A549 (cell line): ENCODE measurements around the gene ELMO2. TPM values are rescaled to one million over a fixed set of nuclear protein-coding genes. Genes with fewer than 3 reads are reported as not detected.

Experiments
- ATAC-seq, 2 experiments: fragments of 200-7000 bp in 1 of 2; fragments of >200 bp in 1 of 2; cut with Nextera tagmentation in 1 of 2; cut with Tn5 transposase in 1 of 2; 3 replicates each; pipeline versions ENCODE4 v1.8.0 to v1.9.1; 2018 to 2020; ENCODE audit warnings: mild to moderate bottlenecking in 1 of 2, moderate library complexity in 1 of 2
- CTCF ChIA-PET: fragments of 300-600 bp; sonication (Branson Sonifier 250); formaldehyde crosslinking; extraction: SDS; loops from one replicate; lab custom pipeline; 2021; ENCODE audit warnings: antibody characterized with exemption, inconsistent platforms; lab: Yijun Ruan, JAX
- POLR2A ChIA-PET: fragments of 350-600 bp; formaldehyde crosslinking; extraction: SDS; loops from one replicate; lab custom pipeline; 2021; ENCODE audit warnings: antibody characterized with exemption, inconsistent platforms; lab: Yijun Ruan, JAX
- DNase-seq, 2 experiments: peaks; one replicate each; pipeline versions ENCODE4 v3.0.0 to v3.0.0-alpha.2; 2011 to 2016; ENCODE audit warnings: low read depth in 1 of 2, low spot score in 1 of 2
- FAIRE-seq: peaks from 2 replicates; lab custom pipeline; 2011; peaks lifted over from hg19 to GRCh38; lab: Jason Lieb, UNC
- H3K27ac ChIP-seq, 2 experiments: fragments of >200 bp; sonication (Bioruptor Twin); formaldehyde crosslinking; 3 replicates each; pipeline ENCODE4 v1.5.1; 2016 to 2017
- H3K4me1 ChIP-seq: fragments of >200 bp; sonication (Bioruptor Twin); formaldehyde crosslinking; 3 replicates; pipeline ENCODE4 v1.6.1; 2016
- H3K4me2 ChIP-seq: fragments of >200 bp; sonication (Bioruptor Twin); formaldehyde crosslinking; 3 replicates; pipeline ENCODE4 v1.6.1; 2016
- H3K4me3 ChIP-seq: fragments of >200 bp; sonication (Bioruptor Twin); formaldehyde crosslinking; 3 replicates; pipeline ENCODE4 v1.5.1; 2016
- H3K9me3 ChIP-seq: fragments of >200 bp; sonication (Bioruptor Twin); formaldehyde crosslinking; 3 replicates; pipeline ENCODE4 v1.6.1; 2016
- BCL3 ChIP-seq: fragments of >200 bp; sonication (Bioruptor Twin); formaldehyde crosslinking; IDR thresholded peaks from 3 replicates; pipeline ENCODE4 v1.6.1; 2016
- CEBPB ChIP-seq, 2 experiments: fragments of >200 bp in 1 of 2; sonication (Bioruptor Twin) in 1 of 2; formaldehyde crosslinking in 1 of 2; IDR thresholded peaks; 2 replicates each; pipeline ENCODE4 v1.6.1; 2012 to 2016
- CHD4 ChIP-seq: fragments of 200-600 bp; sonication (generic); IDR thresholded peaks from 2 replicates; pipeline ENCODE4 v1.6.1; 2016; ENCODE audit warnings: antibody characterized with exemption, mild to moderate bottlenecking, borderline replicate concordance
- CTCF ChIP-seq: fragments of >200 bp; sonication (Bioruptor Twin); formaldehyde crosslinking; IDR thresholded peaks from 3 replicates; pipeline ENCODE4 v1.5.1; 2016
- EP300 ChIP-seq, 2 experiments: fragments of >200 bp; sonication (Bioruptor Twin); formaldehyde crosslinking; IDR thresholded peaks; 2 replicates in 1 of 2; 3 replicates in 1 of 2; pipeline ENCODE4 v1.6.1; 2016 to 2017
- ESRRA ChIP-seq: fragments of 150-350 bp; IDR thresholded peaks from 2 replicates; pipeline ENCODE4 v1.6.1; 2014; ENCODE audit warnings: mild to moderate bottlenecking, low read length, borderline replicate concordance
- FOXS1 ChIP-seq: fragments of 250-450 bp; sonication (Bioruptor Pico); IDR thresholded peaks from 2 replicates; pipeline ENCODE4 v1.5.0; 2020; ENCODE audit warnings: mild to moderate bottlenecking, moderate library complexity
- GATA3 ChIP-seq: IDR thresholded peaks from 2 replicates; pipeline ENCODE4 v1.6.1; 2012; ENCODE audit warnings: borderline replicate concordance
- HOXA7 ChIP-seq: fragments of 250-450 bp; sonication (Bioruptor Pico); IDR thresholded peaks from 2 replicates; pipeline ENCODE4 v1.5.0; 2020; ENCODE audit warnings: mild to moderate bottlenecking, moderate library complexity
- JUNB ChIP-seq: fragments of >200 bp; sonication (Bioruptor Twin); formaldehyde crosslinking; IDR thresholded peaks from 2 replicates; pipeline ENCODE4 v1.6.1; 2016
- KDM5A ChIP-seq: fragments of 200-600 bp; sonication (generic); IDR thresholded peaks from 2 replicates; pipeline ENCODE4 v1.6.1; 2016; ENCODE audit warnings: antibody characterized with exemption, mild to moderate bottlenecking
- MAFK ChIP-seq: fragments of 450-650 bp; IDR thresholded peaks from 2 replicates; pipeline ENCODE4 v1.6.1; 2014; ENCODE audit not compliant: partially characterized antibody
- MYC ChIP-seq: IDR thresholded peaks from 2 replicates; pipeline ENCODE4 v1.6.1; 2012; ENCODE audit warnings: mild to moderate bottlenecking, inconsistent platforms, low read length, improper control_type of control experiment, borderline replicate concordance
- PHF8 ChIP-seq: fragments of 200-600 bp; sonication (generic); IDR thresholded peaks from 2 replicates; pipeline ENCODE4 v1.6.1; 2016; ENCODE audit warnings: low read depth, mild to moderate bottlenecking, antibody characterized with exemption, moderate library complexity, borderline replicate concordance
- POLR2AphosphoS2 ChIP-seq: conservative IDR thresholded peaks from 2 replicates; pipeline ENCODE4 v1.6.1; 2012; ENCODE audit warnings: low read length, improper control_type of control experiment, inconsistent platforms
- RARB ChIP-seq: fragments of 250-450 bp; sonication (Bioruptor Pico); IDR thresholded peaks from 2 replicates; pipeline ENCODE4 v1.8.0; 2021; ENCODE audit warnings: mild to moderate bottlenecking, moderate library complexity
- RCOR1 ChIP-seq: fragments of 150-350 bp; IDR thresholded peaks from 2 replicates; pipeline ENCODE4 v1.6.1; 2014; ENCODE audit warnings: antibody characterized with exemption, low read length, low read depth
- REST ChIP-seq: fragments of 200-600 bp; sonication (generic); IDR thresholded peaks from 2 replicates; pipeline ENCODE4 v1.6.1; 2016; ENCODE audit warnings: antibody characterized with exemption, mild to moderate bottlenecking, moderate library complexity
- RFX5 ChIP-seq: fragments of 450-650 bp; IDR thresholded peaks from 2 replicates; pipeline ENCODE4 v1.7.1; 2014; ENCODE audit warnings: antibody characterized with exemption, mild to moderate bottlenecking, moderate library complexity
- SMC3 ChIP-seq: fragments of >200 bp; sonication (Bioruptor Twin); formaldehyde crosslinking; IDR thresholded peaks from 3 replicates; pipeline ENCODE4 v1.6.1; 2018; ENCODE audit warnings: inconsistent platforms
- TFCP2L1 ChIP-seq: fragments of 250-450 bp; sonication (Bioruptor Pico); IDR thresholded peaks from 2 replicates; pipeline ENCODE4 v1.5.0; 2021; ENCODE audit warnings: mild to moderate bottlenecking
- USF2 ChIP-seq: fragments of 450-650 bp; IDR thresholded peaks from 2 replicates; pipeline ENCODE4 v1.6.1; 2014; ENCODE audit warnings: antibody characterized with exemption
- WGBS: methylation state at CpG from one replicate; pipeline ENCODE4 v1.1.6; 2017; ENCODE audit errors: missing lambda C conversion rate; 5-methylcytosine and 5-hydroxymethylcytosine counted together
- polyA plus RNA-seq, 4 experiments: library from polyadenylated mRNA; depleted of rRNA in 3 of 4; stranded (reverse); fragments of >200 nt; fragmentation: RNase III in 1 of 4; extraction: RNeasy Plus Mini Kit Qiagen cat#74134 plus additional on column Dnase treatment in 1 of 4; gene quantifications; 2 replicates in 3 of 4; 3 replicates in 1 of 4; pipeline ENCODE4 v1.2.3, GENCODE V29; 2011 to 2017
- TF ChIP-seq, protein P1 (sequence below): fragments of 250-450 bp; sonication (Bioruptor Pico); IDR thresholded peaks from 2 replicates; pipeline ENCODE4 v1.5.0; 2021; ENCODE audit warnings: mild to moderate bottlenecking, moderate library complexity, borderline replicate concordance
- TF ChIP-seq, protein P2 (sequence below): fragments of >200 bp; sonication (Bioruptor Twin); formaldehyde crosslinking; IDR thresholded peaks from 2 replicates; pipeline ENCODE4 v1.6.1; 2016

Gene ELMO2
- polyA plus RNA-seq, 2 of the 4 experiments (the other 2 are of a cell fraction) = 23.4 to 25.1 TPM

DNA sequence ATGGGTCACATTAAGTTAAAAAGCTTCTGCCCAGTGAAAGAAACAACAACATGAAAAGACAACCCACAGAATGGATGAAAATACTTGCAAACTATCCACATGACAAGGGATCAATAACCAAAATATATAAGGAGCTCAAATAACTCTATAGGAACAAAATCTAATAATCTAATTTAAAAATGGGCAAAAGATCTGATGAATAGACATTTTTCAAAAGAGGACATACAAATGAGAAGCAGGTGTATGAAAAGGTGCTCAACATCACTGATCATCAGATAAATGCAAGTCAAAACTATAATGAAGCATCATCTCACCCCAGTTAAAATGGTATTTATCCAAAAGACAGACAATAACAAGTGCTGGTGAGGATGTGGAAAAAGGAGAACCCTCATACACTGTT lies 21.0 kb upstream of the ELMO2 start:
- no peak for FAIRE-seq
- Histone ChIP-seq H3K4me2 (no peak overlapping the region), H3K9me3 (no peaks in the 10 kb centered on the region), H3K4me1 (no peaks in the 10 kb centered on the region), H3K4me3 (no peak overlapping the region), H3K27ac (no peak overlapping the region)
- POLR2A ChIA-PET = no interaction called here
- ATAC-seq = no peak
- no peak for DNase-seq
- CTCF ChIA-PET = interaction anchor here (0.6 to 1.7 kb wide), 2 partner anchors 11 to 30 kb away, joined by 3 to 8 read pairs; no protein-coding TSS in a partner anchor
- no peak for TF ChIP-seq PHF8
- TF ChIP-seq CEBPB (IDR thresholded peaks at IDR 0.05) = no peak
- no peak for TF ChIP-seq RCOR1
- TF ChIP-seq RFX5 = no peak
- TF ChIP-seq MYC = no peak
- peak; percentile 43 for TF ChIP-seq MAFK

DNA sequence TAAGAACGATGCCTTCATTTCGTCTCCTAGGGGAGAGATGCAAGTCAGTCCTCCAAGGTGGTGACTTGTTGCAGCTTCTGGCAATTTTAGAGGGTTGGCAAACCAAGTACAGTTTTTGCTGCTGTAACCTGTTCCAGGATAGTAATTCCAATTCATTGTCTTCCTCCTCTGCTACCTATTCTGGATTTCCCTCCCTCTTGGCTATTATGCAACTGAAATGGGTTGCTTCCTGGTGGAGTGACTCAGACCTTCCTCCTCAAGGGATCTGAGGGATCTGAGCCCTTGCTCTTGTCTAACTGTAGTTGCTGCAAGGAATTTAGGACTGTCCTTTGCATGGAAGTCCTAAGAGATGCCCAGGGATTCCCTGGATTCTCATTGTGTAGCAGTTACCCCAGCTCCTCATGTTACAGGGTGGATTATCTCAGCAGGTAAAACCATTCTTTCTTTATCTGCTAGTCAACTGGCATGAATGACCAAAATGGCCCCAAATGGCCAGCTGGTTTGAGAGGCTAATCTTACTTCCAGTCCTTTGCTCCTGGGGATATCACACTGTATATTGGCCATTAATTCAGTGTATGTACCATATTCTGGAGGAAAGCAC lies 17.6 kb upstream of the ELMO2 start:
- FAIRE-seq (no peak), ATAC-seq (0 out of 6 replicates have a peak, but pooled peaks of 1 of the 2 experiments have one; percentile 19), DNase-seq (no peak)
- ChIA-PET CTCF (interaction anchor here (1.0 to 5.4 kb wide), 3 partner anchors 12 to 291 kb away, joined by 5 to 27 read pairs (median 9); no protein-coding TSS in a partner anchor), POLR2A (no interaction called here)
- Histone ChIP-seq H3K9me3 (no peaks in the 10 kb centered on the region), H3K27ac (no peak overlapping the region), H3K4me1 (no peaks in the 10 kb centered on the region), H3K4me3 (no peak overlapping the region), H3K4me2 (no peak overlapping the region)
- WGBS = 25% methylated on average over 2 of the region's 2 CpGs
- TF ChIP-seq RCOR1 = no peak
- no peak for TF ChIP-seq CTCF
- TF ChIP-seq JUNB = no peak
- TF ChIP-seq TFCP2L1 (CRISPR knock-in tag) = no peak
- TF ChIP-seq FOXS1 = no peak
- no peak for TF ChIP-seq RARB
- no peak for TF ChIP-seq RFX5
- TF ChIP-seq HOXA7 (CRISPR knock-in tag) = no peak
- no peak for TF ChIP-seq SMC3
- no peak for TF ChIP-seq KDM5A
- TF ChIP-seq CHD4 = no peak
- TF ChIP-seq, protein P1, sequence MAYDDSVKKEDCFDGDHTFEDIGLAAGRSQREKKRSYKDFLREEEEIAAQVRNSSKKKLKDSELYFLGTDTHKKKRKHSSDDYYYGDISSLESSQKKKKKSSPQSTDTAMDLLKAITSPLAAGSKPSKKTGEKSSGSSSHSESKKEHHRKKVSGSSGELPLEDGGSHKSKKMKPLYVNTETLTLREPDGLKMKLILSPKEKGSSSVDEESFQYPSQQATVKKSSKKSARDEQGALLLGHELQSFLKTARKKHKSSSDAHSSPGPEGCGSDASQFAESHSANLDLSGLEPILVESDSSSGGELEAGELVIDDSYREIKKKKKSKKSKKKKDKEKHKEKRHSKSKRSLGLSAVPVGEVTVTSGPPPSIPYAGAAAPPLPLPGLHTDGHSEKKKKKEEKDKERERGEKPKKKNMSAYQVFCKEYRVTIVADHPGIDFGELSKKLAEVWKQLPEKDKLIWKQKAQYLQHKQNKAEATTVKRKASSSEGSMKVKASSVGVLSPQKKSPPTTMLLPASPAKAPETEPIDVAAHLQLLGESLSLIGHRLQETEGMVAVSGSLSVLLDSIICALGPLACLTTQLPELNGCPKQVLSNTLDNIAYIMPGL = no peak
- TF ChIP-seq ESRRA = no peak
- TF ChIP-seq POLR2AphosphoS2 = no peak

DNA sequence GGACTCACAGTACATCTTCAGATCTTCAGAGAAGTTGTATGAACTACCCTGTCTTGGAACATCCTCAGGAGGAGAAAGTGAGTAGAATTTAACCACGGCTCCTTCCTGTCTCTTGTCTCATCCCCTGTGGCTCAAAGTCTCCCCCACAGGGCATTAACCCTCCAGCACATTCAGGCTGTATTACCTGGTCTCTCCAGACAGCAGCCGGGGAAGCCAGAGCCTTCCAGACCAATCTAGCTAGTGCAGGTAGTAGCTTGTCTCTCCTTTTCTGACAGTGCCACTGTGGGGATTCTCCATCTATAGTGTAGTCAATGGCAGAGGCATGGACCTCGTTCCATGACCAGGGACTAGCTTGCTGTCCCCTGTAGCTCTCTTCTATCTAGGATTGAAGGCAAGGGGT lies 16.9 kb upstream of the ELMO2 start:
- peak in 1 of 2 experiments; percentile 24; a peak in 2 of 6 replicates for ATAC-seq
- TF ChIP-seq BCL3 (no peak), USF2 (no peak), TFCP2L1 (CRISPR knock-in tag) (no peak), GATA3 (no peak), REST (no peak), EP300 (IDR thresholded peaks at IDR 0.05) (no peak)
- TF ChIP-seq, protein P2, sequence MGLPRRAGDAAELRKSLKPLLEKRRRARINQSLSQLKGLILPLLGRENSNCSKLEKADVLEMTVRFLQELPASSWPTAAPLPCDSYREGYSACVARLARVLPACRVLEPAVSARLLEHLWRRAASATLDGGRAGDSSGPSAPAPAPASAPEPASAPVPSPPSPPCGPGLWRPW = no peak
- WGBS = 29% methylated on average over 3 of the region's 3 CpGs

More for the DNA sequence above, 16.9 kb upstream of the ELMO2 start:
- no peaks in the 10 kb centered on the region for H3K4me1 ChIP-seq
- DNase-seq (no peak), FAIRE-seq (no peak)
- ChIA-PET POLR2A (no interaction called here), CTCF (interaction anchor here (3.0 to 5.4 kb wide), 2 partner anchors 11 to 15 kb away, joined by 9 to 27 read pairs; no protein-coding TSS in a partner anchor)
- H3K4me2 ChIP-seq = no peak overlapping the region
- H3K4me3 ChIP-seq = no peak overlapping the region
- no peaks in the 10 kb centered on the region for H3K9me3 ChIP-seq
- no peak overlapping the region for H3K27ac ChIP-seq
